HepG2 (cell line): Measurements from ENCODE around the gene ARFIP1. TPM values are rescaled to one million over a fixed set of nuclear protein-coding genes. Genes with fewer than 3 reads are reported as not detected.

ENCODE experiments used
- ATAC-seq: fragments of 200-7000 bp; cut with Tn5 transposase; 3 replicates; pipeline ENCODE4 v1.9.1; 2020; ENCODE audit warnings: mild to moderate bottlenecking, moderate library complexity
- BruUV-seq: library from RNA; stranded (reverse); fragments of 400-500 nt; replicated peaks from 2 replicates; lab custom pipeline; 2021; lab: Mats Ljungman, UMichigan
- CTCF ChIA-PET: fragments of 300-600 bp; formaldehyde crosslinking; extraction: SDS; loops from one replicate; lab custom pipeline; 2021; ENCODE audit warnings: low total read pairs, inconsistent platforms, low intra/inter-chr PET ratio; lab: Yijun Ruan, JAX
- POLR2A ChIA-PET: fragments of 350-600 bp; sonication (Branson Sonifier 250); formaldehyde crosslinking; loops from one replicate; lab custom pipeline; 2020; ENCODE audit warnings: antibody characterized with exemption, inconsistent platforms; lab: Yijun Ruan, JAX
- DNase-seq: peaks from one replicate; pipeline ENCODE4 v3.0.0-alpha.2; 2015; ENCODE audit warnings: low spot score
- FAIRE-seq: peaks from 3 replicates; lab custom pipeline; 2011; peaks lifted over from hg19 to GRCh38; lab: Jason Lieb, UNC
- H2AFZ ChIP-seq: one replicate; pipeline ENCODE4 v1.6.1; 2011; ENCODE audit warnings: low read length, inconsistent platforms
- H3K27ac ChIP-seq: fragments of 300-600 bp; 3 replicates; pipeline ENCODE4 v1.8.0; 2011; ENCODE audit warnings: mixed run types, mild to moderate bottlenecking, mixed read lengths, low read length, inconsistent platforms; ENCODE audit not compliant: insufficient read depth; ENCODE audit errors: extremely low read length
- H3K27me3 ChIP-seq, 2 experiments: fragments of 200-600 bp in 1 of 2; 2 replicates in 1 of 2; 3 replicates in 1 of 2; pipeline versions ENCODE4 v1.6.0 to v1.8.0; 2011; ENCODE audit warnings: low read length in 2 of 2, mild to moderate bottlenecking in 2 of 2, moderate library complexity in 2 of 2, inconsistent platforms in 1 of 2; ENCODE audit not compliant: insufficient read depth in 2 of 2, control insufficient read depth in 1 of 2
- H3K36me3 ChIP-seq, 2 experiments: fragments of 200-600 bp in 1 of 2; replicated peaks in 1 of 2; 2 replicates in 1 of 2; 3 replicates in 1 of 2; pipeline versions ENCODE4 v1.5.1 to v1.8.0; 2011; ENCODE audit warnings: low read length in 2 of 2, inconsistent platforms in 1 of 2; ENCODE audit not compliant: insufficient read depth in 2 of 2, control insufficient read depth in 1 of 2
- H3K4me1 ChIP-seq: 2 replicates; pipeline ENCODE4 v1.5.1; 2012; ENCODE audit warnings: low read length, inconsistent platforms; ENCODE audit not compliant: insufficient read depth
- H3K4me2 ChIP-seq: 2 replicates; pipeline ENCODE4 v1.6.0; 2011; ENCODE audit warnings: low read depth, low read length, inconsistent platforms
- H3K4me3 ChIP-seq, 3 experiments: fragments of 200-600 bp in 1 of 3; sonication (generic), shearing (Covaris generic) in 1 of 3; replicated peaks in 1 of 3; 2 replicates each; pipeline ENCODE4 v1.5.1; 2011 to 2016; ENCODE audit warnings: low read length in 3 of 3, inconsistent platforms in 2 of 3, low read depth in 2 of 3, mild to moderate bottlenecking in 2 of 3, control low read depth in 1 of 3, mixed read lengths in 1 of 3; ENCODE audit not compliant: insufficient read depth in 1 of 3
- H3K79me2 ChIP-seq: one replicate; pipeline ENCODE4 v1.6.1; 2011; ENCODE audit warnings: low read length, inconsistent platforms; ENCODE audit not compliant: insufficient read depth
- H3K9ac ChIP-seq: 2 replicates; pipeline ENCODE4 v1.6.0; 2011; ENCODE audit warnings: mild to moderate bottlenecking, low read depth, low read length, inconsistent platforms; ENCODE audit not compliant: insufficient read depth
- H3K9me3 ChIP-seq: 2 replicates; pipeline ENCODE4 v1.5.1; 2012; ENCODE audit warnings: mild to moderate bottlenecking, low read length
- H4K20me1 ChIP-seq: 2 replicates; pipeline ENCODE4 v1.6.0; 2011; ENCODE audit warnings: inconsistent platforms, mild to moderate bottlenecking, low read length, moderate library complexity; ENCODE audit not compliant: insufficient read depth
- CAMTA2 ChIP-seq: sonication (generic); formaldehyde crosslinking; IDR thresholded peaks from 2 replicates; pipeline ENCODE4 v1.4.0; 2020; ENCODE audit warnings: mild to moderate bottlenecking, missing genetic modification reagents, borderline replicate concordance
- HNRNPH1 ChIP-seq: fragments of 200-400 bp; formaldehyde crosslinking; optimal IDR thresholded peaks from 2 replicates; pipeline ENCODE3; 2017; ENCODE audit warnings: mild to moderate bottlenecking, low read depth, low read length
- ZFP82 ChIP-seq: sonication (generic); formaldehyde crosslinking; IDR thresholded peaks from 2 replicates; pipeline ENCODE4 v1.5.1; 2020; ENCODE audit warnings: mild to moderate bottlenecking, missing genetic modification reagents, borderline replicate concordance
- ZNF263 ChIP-seq: sonication (generic); formaldehyde crosslinking; IDR thresholded peaks from 2 replicates; pipeline ENCODE4 v1.4.0; 2020; ENCODE audit warnings: missing genetic modification reagents
- ZNF431 ChIP-seq: sonication (generic); formaldehyde crosslinking; IDR thresholded peaks from 2 replicates; pipeline ENCODE4 v1.9.0; 2022; ENCODE audit warnings: missing genetic modification reagents, low read depth, mild to moderate bottlenecking, borderline replicate concordance
- WGBS: methylation state at CpG from one replicate; pipeline ENCODE4 v1.1.6; 2017; ENCODE audit warnings: low lambda C conversion rate; 5-methylcytosine and 5-hydroxymethylcytosine counted together
- in situ Hi-C: cut with HindIII; loops from 2 replicates; pipeline ENCODE4 v1.10.0; 2017; ENCODE audit warnings: low pct_unique_long_range_greater_than_20kb; ENCODE audit not compliant: extremely low pct_ligation_motif_present
- intact Hi-C: fragments of 100-400 bp; cut with micrococcal nuclease; formaldehyde crosslinking; loops from one replicate; pipeline ENCODE4 v1.10.0; 2022; ENCODE audit not compliant: unreplicated experiment
- polyA plus RNA-seq, 8 experiments: library from polyadenylated mRNA; depleted of rRNA in 3 of 8; stranded (reverse) in 7 of 8; unstranded in 1 of 8; fragments of >200 nt; fragmentation: Illumina TruSeq in 4 of 8; extraction: Trizol in 4 of 8; gene quantifications; 2 replicates each; pipeline versions ENCODE4 v1.2.1 to v1.2.3, GENCODE V29; 2011 to 2016; ENCODE audit warnings: low read depth in 4 of 8, missing spikeins in 1 of 8, mixed read lengths in 1 of 8; ENCODE audit not compliant: insufficient read depth in 1 of 8
- total RNA-seq, 5 experiments: library from RNA; depleted of rRNA; stranded (reverse); fragments of >200 nt; fragmentation: Illumina TruSeq; extraction: Trizol; gene quantifications; 2 replicates each; pipeline ENCODE4 v1.2.3, GENCODE V29; 2016; ENCODE audit warnings: low read depth in 1 of 5
- TF ChIP-seq, protein P1 (sequence below): sonication (generic); formaldehyde crosslinking; IDR thresholded peaks from 2 replicates; pipeline ENCODE4 v1.5.0; 2020; ENCODE audit warnings: missing genetic modification reagents
- TF ChIP-seq, protein P2 (sequence below): sonication (generic); formaldehyde crosslinking; IDR thresholded peaks from 2 replicates; pipeline ENCODE4 v1.4.0; 2020; ENCODE audit warnings: mild to moderate bottlenecking, missing genetic modification reagents
- TF ChIP-seq, protein P3 (sequence below): sonication (generic); formaldehyde crosslinking; IDR thresholded peaks from 2 replicates; pipeline ENCODE4 v1.4.0; 2020; ENCODE audit warnings: missing genetic modification reagents
- TF ChIP-seq, protein P4 (sequence below): sonication (generic); formaldehyde crosslinking; IDR thresholded peaks from 2 replicates; pipeline ENCODE4 v1.4.0; 2020; ENCODE audit warnings: missing genetic modification reagents, borderline replicate concordance
- TF ChIP-seq, protein P5 (sequence below): IDR thresholded peaks from 2 replicates; pipeline ENCODE4 v1.6.1; 2016
- TF ChIP-seq, protein P6 (sequence below): IDR thresholded peaks from 2 replicates; pipeline ENCODE4 v1.6.1; 2016

The ARFIP1 gene
- total and polyA plus RNA-seq, 2 of the 13 experiments (the other 11 are each of a cell fraction or from before 2014, with no cell fraction given) = 9.9 to 27.7 TPM

DNA sequence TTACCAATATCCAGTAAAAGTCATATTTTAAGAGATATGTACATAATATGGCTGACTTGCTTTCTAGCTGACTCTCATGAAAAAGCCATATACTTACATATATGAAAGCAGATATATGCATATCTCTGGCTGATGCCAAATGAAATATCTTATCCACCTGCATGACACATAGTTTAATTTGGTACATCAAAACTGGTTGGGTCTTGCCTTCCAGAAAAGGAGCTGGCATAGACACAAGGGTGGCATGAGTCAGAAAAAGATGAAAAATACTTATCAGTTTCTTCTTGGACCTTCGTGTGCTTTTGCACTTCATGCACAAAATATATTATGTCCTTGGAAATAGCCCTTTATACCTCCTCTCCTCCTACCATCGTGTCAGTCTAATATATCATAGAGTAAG, 32.3 kb upstream of the ARFIP1 start:
- no peaks in the 10 kb centered on the region for H3K4me1 ChIP-seq
- no peaks in the 10 kb centered on the region for H3K79me2 ChIP-seq
- H3K27ac ChIP-seq = no peak overlapping the region
- ChIA-PET POLR2A (no interaction called here), CTCF (no interaction called here)
- in situ Hi-C loops (no loop called here), intact Hi-C loops (no loop called here)
- no peaks in the 10 kb centered on the region; a peak in 1 of 5 replicates for H3K27me3 ChIP-seq
- no peaks in the 10 kb centered on the region for H4K20me1 ChIP-seq
- DNase-seq (no peak), FAIRE-seq (no peak), ATAC-seq (no peak)
- H2AFZ ChIP-seq = no peak overlapping the region
- H3K9ac ChIP-seq = no peak overlapping the region
- H3K9me3 ChIP-seq = no peaks in the 10 kb centered on the region
- no peak overlapping the region for H3K4me2 ChIP-seq
- WGBS = 0% methylated on average over 2 of the region's 2 CpGs
- H3K36me3 ChIP-seq = no peaks in the 10 kb centered on the region
- H3K4me3 ChIP-seq = no peak overlapping the region
- no TSS peak for BruUV-seq
- no peak for TF ChIP-seq ZFP82 (CRISPR knock-in tag)
- TF ChIP-seq CAMTA2 (CRISPR knock-in tag) = no peak
- TF ChIP-seq, protein P1, sequence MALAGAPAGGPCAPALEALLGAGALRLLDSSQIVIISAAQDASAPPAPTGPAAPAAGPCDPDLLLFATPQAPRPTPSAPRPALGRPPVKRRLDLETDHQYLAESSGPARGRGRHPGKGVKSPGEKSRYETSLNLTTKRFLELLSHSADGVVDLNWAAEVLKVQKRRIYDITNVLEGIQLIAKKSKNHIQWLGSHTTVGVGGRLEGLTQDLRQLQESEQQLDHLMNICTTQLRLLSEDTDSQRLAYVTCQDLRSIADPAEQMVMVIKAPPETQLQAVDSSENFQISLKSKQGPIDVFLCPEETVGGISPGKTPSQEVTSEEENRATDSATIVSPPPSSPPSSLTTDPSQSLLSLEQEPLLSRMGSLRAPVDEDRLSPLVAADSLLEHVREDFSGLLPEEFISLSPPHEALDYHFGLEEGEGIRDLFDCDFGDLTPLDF = no peak
- TF ChIP-seq, protein P2, sequence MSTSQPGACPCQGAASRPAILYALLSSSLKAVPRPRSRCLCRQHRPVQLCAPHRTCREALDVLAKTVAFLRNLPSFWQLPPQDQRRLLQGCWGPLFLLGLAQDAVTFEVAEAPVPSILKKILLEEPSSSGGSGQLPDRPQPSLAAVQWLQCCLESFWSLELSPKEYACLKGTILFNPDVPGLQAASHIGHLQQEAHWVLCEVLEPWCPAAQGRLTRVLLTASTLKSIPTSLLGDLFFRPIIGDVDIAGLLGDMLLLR (CRISPR knock-in tag) = no peak
- TF ChIP-seq ZNF431 (CRISPR knock-in tag) = no peak
- TF ChIP-seq, protein P3, sequence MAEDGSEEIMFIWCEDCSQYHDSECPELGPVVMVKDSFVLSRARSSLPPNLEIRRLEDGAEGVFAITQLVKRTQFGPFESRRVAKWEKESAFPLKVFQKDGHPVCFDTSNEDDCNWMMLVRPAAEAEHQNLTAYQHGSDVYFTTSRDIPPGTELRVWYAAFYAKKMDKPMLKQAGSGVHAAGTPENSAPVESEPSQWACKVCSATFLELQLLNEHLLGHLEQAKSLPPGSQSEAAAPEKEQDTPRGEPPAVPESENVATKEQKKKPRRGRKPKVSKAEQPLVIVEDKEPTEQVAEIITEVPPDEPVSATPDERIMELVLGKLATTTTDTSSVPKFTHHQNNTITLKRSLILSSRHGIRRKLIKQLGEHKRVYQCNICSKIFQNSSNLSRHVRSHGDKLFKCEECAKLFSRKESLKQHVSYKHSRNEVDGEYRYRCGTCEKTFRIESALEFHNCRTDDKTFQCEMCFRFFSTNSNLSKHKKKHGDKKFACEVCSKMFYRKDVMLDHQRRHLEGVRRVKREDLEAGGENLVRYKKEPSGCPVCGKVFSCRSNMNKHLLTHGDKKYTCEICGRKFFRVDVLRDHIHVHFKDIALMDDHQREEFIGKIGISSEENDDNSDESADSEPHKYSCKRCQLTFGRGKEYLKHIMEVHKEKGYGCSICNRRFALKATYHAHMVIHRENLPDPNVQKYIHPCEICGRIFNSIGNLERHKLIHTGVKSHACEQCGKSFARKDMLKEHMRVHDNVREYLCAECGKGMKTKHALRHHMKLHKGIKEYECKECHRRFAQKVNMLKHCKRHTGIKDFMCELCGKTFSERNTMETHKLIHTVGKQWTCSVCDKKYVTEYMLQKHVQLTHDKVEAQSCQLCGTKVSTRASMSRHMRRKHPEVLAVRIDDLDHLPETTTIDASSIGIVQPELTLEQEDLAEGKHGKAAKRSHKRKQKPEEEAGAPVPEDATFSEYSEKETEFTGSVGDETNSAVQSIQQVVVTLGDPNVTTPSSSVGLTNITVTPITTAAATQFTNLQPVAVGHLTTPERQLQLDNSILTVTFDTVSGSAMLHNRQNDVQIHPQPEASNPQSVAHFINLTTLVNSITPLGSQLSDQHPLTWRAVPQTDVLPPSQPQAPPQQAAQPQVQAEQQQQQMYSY = no peak
- no peak for TF ChIP-seq ZNF263
- TF ChIP-seq, protein P4, sequence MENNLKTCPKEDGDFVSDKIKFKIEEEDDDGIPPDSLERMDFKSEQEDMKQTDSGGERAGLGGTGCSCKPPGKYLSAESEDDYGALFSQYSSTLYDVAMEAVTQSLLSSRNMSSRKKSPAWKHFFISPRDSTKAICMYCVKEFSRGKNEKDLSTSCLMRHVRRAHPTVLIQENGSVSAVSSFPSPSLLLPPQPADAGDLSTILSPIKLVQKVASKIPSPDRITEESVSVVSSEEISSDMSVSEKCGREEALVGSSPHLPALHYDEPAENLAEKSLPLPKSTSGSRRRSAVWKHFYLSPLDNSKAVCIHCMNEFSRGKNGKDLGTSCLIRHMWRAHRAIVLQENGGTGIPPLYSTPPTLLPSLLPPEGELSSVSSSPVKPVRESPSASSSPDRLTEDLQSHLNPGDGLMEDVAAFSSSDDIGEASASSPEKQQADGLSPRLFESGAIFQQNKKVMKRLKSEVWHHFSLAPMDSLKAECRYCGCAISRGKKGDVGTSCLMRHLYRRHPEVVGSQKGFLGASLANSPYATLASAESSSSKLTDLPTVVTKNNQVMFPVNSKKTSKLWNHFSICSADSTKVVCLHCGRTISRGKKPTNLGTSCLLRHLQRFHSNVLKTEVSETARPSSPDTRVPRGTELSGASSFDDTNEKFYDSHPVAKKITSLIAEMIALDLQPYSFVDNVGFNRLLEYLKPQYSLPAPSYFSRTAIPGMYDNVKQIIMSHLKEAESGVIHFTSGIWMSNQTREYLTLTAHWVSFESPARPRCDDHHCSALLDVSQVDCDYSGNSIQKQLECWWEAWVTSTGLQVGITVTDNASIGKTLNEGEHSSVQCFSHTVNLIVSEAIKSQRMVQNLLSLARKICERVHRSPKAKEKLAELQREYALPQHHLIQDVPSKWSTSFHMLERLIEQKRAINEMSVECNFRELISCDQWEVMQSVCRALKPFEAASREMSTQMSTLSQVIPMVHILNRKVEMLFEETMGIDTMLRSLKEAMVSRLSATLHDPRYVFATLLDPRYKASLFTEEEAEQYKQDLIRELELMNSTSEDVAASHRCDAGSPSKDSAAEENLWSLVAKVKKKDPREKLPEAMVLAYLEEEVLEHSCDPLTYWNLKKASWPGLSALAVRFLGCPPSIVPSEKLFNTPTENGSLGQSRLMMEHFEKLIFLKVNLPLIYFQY (CRISPR knock-in tag) = no peak
- TF ChIP-seq, protein P5, sequence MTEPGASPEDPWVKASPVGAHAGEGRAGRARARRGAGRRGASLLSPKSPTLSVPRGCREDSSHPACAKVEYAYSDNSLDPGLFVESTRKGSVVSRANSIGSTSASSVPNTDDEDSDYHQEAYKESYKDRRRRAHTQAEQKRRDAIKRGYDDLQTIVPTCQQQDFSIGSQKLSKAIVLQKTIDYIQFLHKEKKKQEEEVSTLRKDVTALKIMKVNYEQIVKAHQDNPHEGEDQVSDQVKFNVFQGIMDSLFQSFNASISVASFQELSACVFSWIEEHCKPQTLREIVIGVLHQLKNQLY = no peak
- no peak for TF ChIP-seq HNRNPH1
- TF ChIP-seq, protein P6, sequence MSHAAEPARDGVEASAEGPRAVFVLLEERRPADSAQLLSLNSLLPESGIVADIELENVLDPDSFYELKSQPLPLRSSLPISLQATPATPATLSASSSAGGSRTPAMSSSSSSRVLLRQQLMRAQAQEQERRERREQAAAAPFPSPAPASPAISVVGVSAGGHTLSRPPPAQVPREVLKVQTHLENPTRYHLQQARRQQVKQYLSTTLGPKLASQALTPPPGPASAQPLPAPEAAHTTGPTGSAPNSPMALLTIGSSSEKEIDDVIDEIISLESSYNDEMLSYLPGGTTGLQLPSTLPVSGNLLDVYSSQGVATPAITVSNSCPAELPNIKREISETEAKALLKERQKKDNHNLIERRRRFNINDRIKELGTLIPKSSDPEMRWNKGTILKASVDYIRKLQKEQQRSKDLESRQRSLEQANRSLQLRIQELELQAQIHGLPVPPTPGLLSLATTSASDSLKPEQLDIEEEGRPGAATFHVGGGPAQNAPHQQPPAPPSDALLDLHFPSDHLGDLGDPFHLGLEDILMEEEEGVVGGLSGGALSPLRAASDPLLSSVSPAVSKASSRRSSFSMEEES (CRISPR knock-in tag) = no peak
